Activated CD8-positive, alpha-beta memory T cell treated with anti-CD3 and anti-CD28 coated beads, Interleukin-2, amount 50 U/mL, for 24 hours (primary cell): ENCODE results near the gene CHRM4.

Experiments
- DNase-seq: peaks from one replicate; pipeline ENCODE4 v3.0.0-alpha.2; 2020; ENCODE audit errors: extremely low read depth

The CHRM4 gene

GRCh38 chr11:46367244-46367915 is 24.2 kb downstream of the CHRM4 start:
- peak; percentile 53 for DNase-seq

- no peak for DNase-seq
Observed at GRCh38 chr11:46366661-46367161, 24.9 kb downstream of the CHRM4 start.

GRCh38 chr11:46366260-46366659 is 25.3 kb downstream of the CHRM4 start:
- DNase-seq: no peak

GRCh38 chr11:46364791-46365190 is 26.8 kb downstream of the CHRM4 start:
- DNase-seq: no peak

GRCh38 chr11:46364056-46364455 is 27.5 kb downstream of the CHRM4 start:
- no peak for DNase-seq

GRCh38 chr11:46363455-46364005 is 28.0 kb downstream of the CHRM4 start:
- DNase-seq: no peak

- DNase-seq: no peak
Observed at GRCh38 chr11:46363031-46363407, 28.6 kb downstream of the CHRM4 start.

GRCh38 chr11:46362156-46363030 is 29.2 kb downstream of the CHRM4 start:
- no peak for DNase-seq

- DNase-seq: no peak
Observed at GRCh38 chr11:46361283-46362155, 30.1 kb downstream of the CHRM4 start.

GRCh38 chr11:46360878-46361277 is 30.7 kb downstream of the CHRM4 start:
- no peak for DNase-seq

GRCh38 chr11:46359953-46360352 is 31.6 kb downstream of the CHRM4 start:
- DNase-seq: no peak

GRCh38 chr11:46357483-46357936 is 34.1 kb downstream of the CHRM4 start:
- DNase-seq: no peak

- DNase-seq: no peak
Observed at GRCh38 chr11:46356924-46357482, 34.6 kb downstream of the CHRM4 start.

- DNase-seq: no peak
Observed at GRCh38 chr11:46353698-46354097, 37.9 kb downstream of the CHRM4 start.

GRCh38 chr11:46352063-46352841 is 39.3 kb downstream of the CHRM4 start:
- DNase-seq: no peak

GRCh38 chr11:46351606-46352005 is 40.0 kb downstream of the CHRM4 start:
- no peak for DNase-seq

GRCh38 chr11:46351148-46351547 is 40.4 kb downstream of the CHRM4 start:
- DNase-seq: no peak

GRCh38 chr11:46350695-46351094 is 40.9 kb downstream of the CHRM4 start:
- DNase-seq: no peak

GRCh38 chr11:46348566-46349401 is 42.8 kb downstream of the CHRM4 start:
- no peak for DNase-seq
